GM13977 (cell line): ENCODE measurements around the gene TF.

Experiments
- DNase-seq: peaks from one replicate; pipeline ENCODE4 v3.0.0; 2012; ENCODE audit warnings: low spot score
- CTCF ChIP-seq: IDR thresholded peaks from 2 replicates; pipeline ENCODE4 v1.5.1; 2012; ENCODE audit warnings: mild to moderate bottlenecking, control low read depth; ENCODE audit not compliant: insufficient read depth; ENCODE audit errors: extremely low read depth, missing control alignments
- in situ Hi-C: fragments of 300-500 bp; cut with MboI; formaldehyde crosslinking; loops from one replicate; pipeline ENCODE4 v1.12.0; 2022; ENCODE audit warnings: low sequenced_read_pairs, low pct_unique_long_range_greater_than_20kb, mixed read lengths, inconsistent platforms; ENCODE audit not compliant: unreplicated experiment

TF gene

GRCh38 chr3:133828576-133829309 lies 82.5 kb downstream of the TF start:
- no peak for DNase-seq
- in situ Hi-C loops: loop anchor here (10.0 kb wide), 1 partner anchor 96 kb away; no protein-coding TSS in a partner anchor
- no peak for TF ChIP-seq CTCF

- no peak for DNase-seq
- TF ChIP-seq CTCF: no peak
- in situ Hi-C loops: loop anchor here (10.0 kb wide), 1 partner anchor 95 kb away; no protein-coding TSS in a partner anchor
Observed at GRCh38 chr3:133829310-133829707, 83.1 kb downstream of the TF start.

GRCh38 chr3:133830071-133830470 lies 83.9 kb downstream of the TF start:
- TF ChIP-seq CTCF: no peak
- no peak for DNase-seq
- in situ Hi-C loops: no loop called here

- TF ChIP-seq CTCF: peak; percentile 29
- in situ Hi-C loops: no loop called here
- no peak for DNase-seq
Observed at GRCh38 chr3:133831966-133832801, 86.0 kb downstream of the TF start.

- in situ Hi-C loops: no loop called here
Observed at GRCh38 chr3:133832802-133833144, 86.6 kb downstream of the TF start.

GRCh38 chr3:133833267-133833666 lies 87.1 kb downstream of the TF start:
- no peak for DNase-seq
- in situ Hi-C loops: no loop called here
- TF ChIP-seq CTCF: no peak

More at GRCh38 chr3:133832802-133833144, 86.6 kb downstream of the TF start:
- no peak for DNase-seq
- TF ChIP-seq CTCF: no peak
